H1 (cell line): ENCODE data around the gene TSPAN16. TPM values are rescaled to one million over a fixed set of nuclear protein-coding genes. Genes with fewer than 3 reads are reported as not detected.

Experiments used
- CTCF ChIA-PET: fragments of 300-600 bp; sonication (Branson Sonifier 250); formaldehyde crosslinking; loops from one replicate; lab custom pipeline; 2021; ENCODE audit not compliant: partially characterized antibody; lab: Charles Lee
- POLR2A ChIA-PET: fragments of 300-600 bp; sonication (Branson Sonifier 250); formaldehyde crosslinking; loops from one replicate; lab custom pipeline; 2021; ENCODE audit warnings: inconsistent platforms; ENCODE audit not compliant: partially characterized antibody; lab: Charles Lee
- DNase-seq, 2 experiments: peaks; one replicate each; pipeline versions ENCODE4 v3.0.0 to v3.0.0-alpha.2; 2010 to 2022; ENCODE audit warnings: low spot score in 2 of 2, low read depth in 1 of 2, mixed read lengths in 1 of 2
- FAIRE-seq: peaks from 2 replicates; lab custom pipeline; 2011; peaks lifted over from hg19 to GRCh38; lab: Jason Lieb, UNC
- H2AFZ ChIP-seq: 2 replicates; pipeline ENCODE4 v1.8.1; 2012; ENCODE audit warnings: low read length, inconsistent platforms
- H2AK5ac ChIP-seq: 2 replicates; pipeline ENCODE4 v1.6.1; 2013; ENCODE audit warnings: low read depth, low read length
- H2BK120ac ChIP-seq: replicated peaks from 2 replicates; pipeline ENCODE3; 2013; ENCODE audit warnings: low read depth, low read length, inconsistent platforms
- H2BK12ac ChIP-seq: 2 replicates; pipeline ENCODE4 v1.6.1; 2013; ENCODE audit warnings: low read depth, low read length
- H2BK15ac ChIP-seq: 2 replicates; pipeline ENCODE4 v1.6.1; 2013; ENCODE audit warnings: low read length
- H2BK20ac ChIP-seq: 2 replicates; pipeline ENCODE4 v1.6.1; 2013; ENCODE audit warnings: low read length
- H2BK5ac ChIP-seq: 2 replicates; pipeline ENCODE4 v1.6.1; 2013; ENCODE audit warnings: low read depth, low read length
- H3K14ac ChIP-seq: 2 replicates; pipeline ENCODE4 v1.6.1; 2013; ENCODE audit warnings: inconsistent platforms; ENCODE audit not compliant: insufficient read length
- H3K18ac ChIP-seq: 2 replicates; pipeline ENCODE4 v1.6.1; 2013; ENCODE audit warnings: low read length; ENCODE audit errors: extremely low read depth
- H3K23ac ChIP-seq: 2 replicates; pipeline ENCODE4 v1.6.1; 2013; ENCODE audit warnings: inconsistent platforms; ENCODE audit not compliant: insufficient read length
- H3K23me2 ChIP-seq: 2 replicates; pipeline ENCODE4 v1.6.1; 2013; ENCODE audit warnings: low read depth, low read length
- H3K27ac ChIP-seq: 2 replicates; pipeline ENCODE4 v1.6.1; 2011; ENCODE audit warnings: low read depth, low read length, inconsistent platforms
- H3K27me3 ChIP-seq, 4 experiments: replicated peaks in 1 of 4; 1 replicate in 1 of 4; 2 replicates in 3 of 4; pipeline versions ENCODE4 v1.6.1 to v1.8.1; 2011 to 2013; ENCODE audit warnings: low read length in 3 of 4, mild to moderate bottlenecking in 3 of 4, inconsistent platforms in 2 of 4, mixed read lengths in 2 of 4, moderate library complexity in 1 of 4; ENCODE audit not compliant: control insufficient read depth in 3 of 4, insufficient read depth in 3 of 4; ENCODE audit errors: extremely low read depth in 1 of 4
- H3K36me3 ChIP-seq, 4 experiments: 2 replicates each; pipeline versions ENCODE4 v1.6.1 to v1.8.1; 2011 to 2013; ENCODE audit warnings: mild to moderate bottlenecking in 4 of 4, low read length in 3 of 4, moderate library complexity in 2 of 4, control low read depth in 1 of 4, inconsistent platforms in 1 of 4; ENCODE audit not compliant: insufficient read depth in 4 of 4, control insufficient read depth in 2 of 4
- H3K4ac ChIP-seq: replicated peaks from 2 replicates; pipeline ENCODE3; 2013; ENCODE audit warnings: low read length, low read depth, mixed read lengths, inconsistent platforms; ENCODE audit not compliant: insufficient read length
- H3K4me1 ChIP-seq, 4 experiments: replicated peaks in 1 of 4; 1 replicate in 1 of 4; 2 replicates in 3 of 4; pipeline versions ENCODE4 v1.6.1 to v1.8.1; 2011 to 2013; ENCODE audit warnings: low read length in 3 of 4, inconsistent platforms in 2 of 4, mixed read lengths in 1 of 4; ENCODE audit not compliant: insufficient read depth in 4 of 4, control insufficient read depth in 3 of 4
- H3K4me2 ChIP-seq, 2 experiments: 2 replicates each; pipeline versions ENCODE4 v1.6.1 to v1.8.1; 2011 to 2013; ENCODE audit warnings: low read depth in 2 of 2, low read length in 2 of 2, control low read depth in 1 of 2, inconsistent platforms in 1 of 2, mild to moderate bottlenecking in 1 of 2; ENCODE audit not compliant: insufficient read depth in 1 of 2
- H3K4me3 ChIP-seq, 4 experiments: fragments of 200-600, 300-600 bp in 1 of 4; sonication (generic), shearing (Covaris generic), sonication (Bioruptor Twin) in 1 of 4; 2 replicates each; pipeline versions ENCODE4 v1.5.1 to v1.8.1; 2011 to 2016; ENCODE audit warnings: low read length in 4 of 4, low read depth in 3 of 4, control low read depth in 2 of 4, inconsistent platforms in 2 of 4, mild to moderate bottlenecking in 2 of 4, mixed read lengths in 1 of 4, moderate library complexity in 1 of 4; ENCODE audit not compliant: insufficient read depth in 2 of 4; ENCODE audit errors: extremely low read depth in 1 of 4
- H3K56ac ChIP-seq: replicated peaks from 2 replicates; pipeline ENCODE3; 2013; ENCODE audit warnings: low read depth, mild to moderate bottlenecking, mixed read lengths, low read length, inconsistent platforms; ENCODE audit not compliant: insufficient read length
- H3K79me1 ChIP-seq: 2 replicates; pipeline ENCODE4 v1.6.1; 2013; ENCODE audit warnings: low read depth, low read length, control low read depth
- H3K79me2 ChIP-seq, 2 experiments: 2 replicates each; pipeline versions ENCODE4 v1.6.1 to v1.8.1; 2012 to 2013; ENCODE audit warnings: low read length in 2 of 2, mild to moderate bottlenecking in 2 of 2, inconsistent platforms in 1 of 2; ENCODE audit not compliant: insufficient read depth in 2 of 2, control insufficient read depth in 1 of 2
- H3K9ac ChIP-seq, 4 experiments: replicated peaks in 1 of 4; 1 replicate in 1 of 4; 2 replicates in 3 of 4; pipeline versions ENCODE4 v1.6.1 to v1.8.1; 2011 to 2013; ENCODE audit warnings: low read depth in 3 of 4, low read length in 3 of 4, control low read depth in 2 of 4, mild to moderate bottlenecking in 2 of 4, moderate library complexity in 2 of 4, inconsistent platforms in 1 of 4; ENCODE audit errors: extremely low read depth in 1 of 4
- H3K9me3 ChIP-seq, 2 experiments: 2 replicates each; pipeline versions ENCODE4 v1.6.1 to v1.8.1; 2012 to 2013; ENCODE audit warnings: mild to moderate bottlenecking in 2 of 2, moderate library complexity in 2 of 2, control low read depth in 1 of 2, inconsistent platforms in 1 of 2, low read depth in 1 of 2, low read length in 1 of 2, mixed read lengths in 1 of 2; ENCODE audit not compliant: insufficient read depth in 2 of 2
- H4K20me1 ChIP-seq, 2 experiments: replicated peaks in 1 of 2; 2 replicates each; pipeline versions ENCODE3 to v1.8.1; 2011 to 2013; ENCODE audit warnings: inconsistent platforms in 2 of 2, low read length in 2 of 2, mild to moderate bottlenecking in 1 of 2; ENCODE audit not compliant: insufficient read depth in 2 of 2, control insufficient read depth in 1 of 2
- H4K5ac ChIP-seq: 2 replicates; pipeline ENCODE4 v1.6.1; 2013; ENCODE audit warnings: low read length, low read depth, mixed read lengths, inconsistent platforms; ENCODE audit not compliant: insufficient read length
- H4K8ac ChIP-seq: 2 replicates; pipeline ENCODE4 v1.8.0; 2013; ENCODE audit warnings: mild to moderate bottlenecking, moderate library complexity, low read length, inconsistent platforms; ENCODE audit not compliant: insufficient read depth; ENCODE audit errors: extremely low read depth
- H4K91ac ChIP-seq: replicated peaks from 2 replicates; pipeline ENCODE3; 2013; ENCODE audit warnings: low read length, mixed read lengths, inconsistent platforms; ENCODE audit not compliant: insufficient read length
- RFX5 ChIP-seq: IDR thresholded peaks from 2 replicates; pipeline ENCODE4 v1.6.1; 2011; ENCODE audit warnings: low read depth, low read length, improper control_type of control experiment, borderline replicate concordance
- WGBS, 2 experiments: shearing (Covaris generic) in 1 of 2; methylation state at CpG; one replicate each; pipeline versions ENCODE4 v1.1.6 to v1.1.7; 2013 to 2015; ENCODE audit warnings: low lambda C conversion rate in 2 of 2, mixed read lengths in 2 of 2, inconsistent platforms in 1 of 2, low coverage in 1 of 2, missing lambda C conversion rate in 1 of 2; ENCODE audit not compliant: insufficient replicate concordance in 2 of 2, insufficient coverage in 1 of 2, insufficient read length in 1 of 2; ENCODE audit errors: extremely low coverage in 1 of 2, missing lambda C conversion rate in 1 of 2; 5-methylcytosine and 5-hydroxymethylcytosine counted together
- polyA plus RNA-seq, 7 experiments: library from polyadenylated mRNA; depleted of rRNA in 3 of 7; stranded (reverse) in 5 of 7; unstranded in 2 of 7; fragments of >200 nt in 5 of 7; fragments of 200-250 nt in 2 of 7; gene quantifications; 1 replicate in 5 of 7; 2 replicates in 1 of 7; 4 replicates in 1 of 7; pipeline versions ENCODE4 v1.2.1 to v1.2.3, GENCODE V29; 2011 to 2013; ENCODE audit warnings: missing spikeins in 2 of 7, mixed read lengths in 2 of 7
- total RNA-seq: library from RNA; stranded (reverse); fragmentation: NEBNext Ultra II Directional; extraction: Animal tissue kit (Norgen Biotek cat#: 25700); gene quantifications from 2 replicates; pipeline ENCODE4 v1.2.1, GENCODE V29; 2021
- TF ChIP-seq, protein P1 (sequence below): IDR thresholded peaks from 2 replicates; pipeline ENCODE4 v1.6.1; 2011; ENCODE audit warnings: low read length, improper control_type of control experiment

Gene TSPAN16
- total and polyA plus RNA-seq, 2 of the 8 experiments (the other 6 are each of a cell fraction or from before 2014, with no cell fraction given) = not detected

DNA sequence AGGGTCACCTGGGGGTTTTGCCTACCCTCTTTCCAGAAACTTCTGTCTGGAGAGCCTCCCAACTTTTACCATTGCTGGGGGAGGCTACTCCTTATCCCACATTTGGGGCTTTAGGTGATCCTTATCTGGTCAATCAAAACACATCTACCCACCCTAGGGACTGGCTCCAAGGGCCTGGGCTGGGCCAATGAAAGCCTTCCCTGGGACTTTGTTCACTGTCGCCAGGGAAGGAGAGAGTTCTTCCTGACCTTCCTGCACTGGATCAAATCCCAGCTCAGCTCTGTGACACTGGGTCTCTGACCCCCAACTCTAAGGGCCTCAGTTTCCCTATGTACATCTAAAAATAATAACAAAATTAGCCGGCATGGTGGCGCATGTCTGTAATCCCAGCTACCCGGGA, 44.7 kb upstream of the TSPAN16 start:
- Histone ChIP-seq H3K27me3 (no peaks in the 10 kb centered on the region), H2AFZ (no peak overlapping the region), H3K4me2 (no peak overlapping the region), H2BK20ac (no peak overlapping the region), H4K8ac (no peak overlapping the region), H3K4me3 (no peak overlapping the region), H3K9ac (no peak overlapping the region), H2BK12ac (no peak overlapping the region), H3K23ac (no peak overlapping the region), H3K4me1 (peaks cover 0 to 5% (median 0%) of the 10 kb centered on the region in 4 experiments; a peak in 3 of 7 replicates), H3K79me2 (no peaks in the 10 kb centered on the region), H3K36me3 (peaks cover 4 to 20% (median 13%) of the 10 kb centered on the region in 4 experiments; a peak in 6 of 8 replicates), H3K79me1 (no peaks in the 10 kb centered on the region), H2AK5ac (no peak overlapping the region), H4K91ac (no peak overlapping the region), H2BK5ac (no peak overlapping the region), H3K4ac (no peak overlapping the region), H2BK120ac (no peak overlapping the region), H3K27ac (no peak overlapping the region), H3K9me3 (no peaks in the 10 kb centered on the region), H4K20me1 (peaks cover 0 to 6% of the 10 kb centered on the region in 2 experiments), H3K14ac (no peak overlapping the region), H3K18ac (no peak overlapping the region), H3K56ac (no peak overlapping the region), H3K23me2 (no peaks in the 10 kb centered on the region), H4K5ac (no peak overlapping the region), H2BK15ac (no peak overlapping the region)
- peak; percentile 87 for TF ChIP-seq RFX5
- TF ChIP-seq, protein P1, sequence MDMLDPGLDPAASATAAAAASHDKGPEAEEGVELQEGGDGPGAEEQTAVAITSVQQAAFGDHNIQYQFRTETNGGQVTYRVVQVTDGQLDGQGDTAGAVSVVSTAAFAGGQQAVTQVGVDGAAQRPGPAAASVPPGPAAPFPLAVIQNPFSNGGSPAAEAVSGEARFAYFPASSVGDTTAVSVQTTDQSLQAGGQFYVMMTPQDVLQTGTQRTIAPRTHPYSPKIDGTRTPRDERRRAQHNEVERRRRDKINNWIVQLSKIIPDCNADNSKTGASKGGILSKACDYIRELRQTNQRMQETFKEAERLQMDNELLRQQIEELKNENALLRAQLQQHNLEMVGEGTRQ = no peak
- 95% methylated on average over 4 of the region's 4 CpGs; no CpG with 5 or more reads in 1 of the 2 experiments for WGBS, 2 experiments
- POLR2A ChIA-PET = no interaction called here
- CTCF ChIA-PET = interaction anchor here (0.5 to 1.3 kb wide), 4 partner anchors 9 to 132 kb away, joined by 3 read pairs; no protein-coding TSS in a partner anchor
- DNase-seq (no peak), FAIRE-seq (no peak)
